Parathyroid adenoma (tissue), 2 donors: ENCODE data around the gene AP5B1.

ENCODE experiments used
- H2AFZ ChIP-seq: fragments of 300-600 bp; sonication (generic); one replicate; pipeline ENCODE4 v1.7.0; 2017; ENCODE audit warnings: antibody characterized with exemption, mild to moderate bottlenecking
- H3K27ac ChIP-seq: fragments of 300-600 bp; sonication (generic); one replicate; pipeline ENCODE4 v1.7.0; 2017
- H3K27me3 ChIP-seq: fragments of 300-600 bp; sonication (generic); one replicate; pipeline ENCODE4 v1.7.0; 2017; ENCODE audit warnings: low read length; ENCODE audit not compliant: control insufficient read depth, insufficient read depth
- H3K36me3 ChIP-seq: fragments of 300-600 bp; sonication (generic); one replicate; pipeline ENCODE4 v1.7.0; 2017; ENCODE audit warnings: low read length; ENCODE audit not compliant: control insufficient read depth, insufficient read depth
- H3K4me1 ChIP-seq: fragments of 300-600 bp; sonication (generic); one replicate; pipeline ENCODE4 v1.7.0; 2017; ENCODE audit warnings: control low read depth
- H3K4me2 ChIP-seq: fragments of 300-600 bp; sonication (generic); one replicate; pipeline ENCODE4 v1.7.0; 2017; ENCODE audit warnings: low read length
- H3K4me3 ChIP-seq: fragments of 300-600 bp; sonication (generic); one replicate; pipeline ENCODE4 v1.7.0; 2017; ENCODE audit warnings: low read depth, low read length
- H3K79me2 ChIP-seq: fragments of 300-600 bp; sonication (generic); one replicate; pipeline ENCODE4 v1.7.0; 2017; ENCODE audit warnings: control low read depth
- H3K9ac ChIP-seq: fragments of 300-600 bp; sonication (generic); one replicate; pipeline ENCODE4 v1.7.0; 2017; ENCODE audit warnings: mild to moderate bottlenecking
- H3K9me3 ChIP-seq: fragments of 300-600 bp; sonication (generic); one replicate; pipeline ENCODE4 v1.7.0; 2017; ENCODE audit warnings: low read length; ENCODE audit not compliant: control insufficient read depth
- CTCF ChIP-seq: fragments of 300-600 bp; sonication (generic); IDR thresholded peaks from one replicate; pipeline ENCODE4 v1.7.0; 2017; ENCODE audit warnings: antibody characterized with exemption, mild to moderate bottlenecking
- donor health status: primary hyperparathyroidism.

The AP5B1 gene

GRCh38 chr11:65794570-65795510 is 14.1 kb upstream of the AP5B1 start:
- peaks cover 10% of the 10 kb centered on the region for H3K4me1 ChIP-seq
- TF ChIP-seq CTCF = no peak
- no peak overlapping the region for H3K4me3 ChIP-seq
- no peaks in the 10 kb centered on the region for H3K9me3 ChIP-seq
- H2AFZ ChIP-seq = no peak overlapping the region
- no peak overlapping the region for H3K4me2 ChIP-seq
- H3K27me3 ChIP-seq = no peaks in the 10 kb centered on the region
- peaks cover 22% of the 10 kb centered on the region for H3K79me2 ChIP-seq
- no peaks in the 10 kb centered on the region for H3K36me3 ChIP-seq
- no peak overlapping the region for H3K27ac ChIP-seq
- no peak overlapping the region for H3K9ac ChIP-seq

DNA sequence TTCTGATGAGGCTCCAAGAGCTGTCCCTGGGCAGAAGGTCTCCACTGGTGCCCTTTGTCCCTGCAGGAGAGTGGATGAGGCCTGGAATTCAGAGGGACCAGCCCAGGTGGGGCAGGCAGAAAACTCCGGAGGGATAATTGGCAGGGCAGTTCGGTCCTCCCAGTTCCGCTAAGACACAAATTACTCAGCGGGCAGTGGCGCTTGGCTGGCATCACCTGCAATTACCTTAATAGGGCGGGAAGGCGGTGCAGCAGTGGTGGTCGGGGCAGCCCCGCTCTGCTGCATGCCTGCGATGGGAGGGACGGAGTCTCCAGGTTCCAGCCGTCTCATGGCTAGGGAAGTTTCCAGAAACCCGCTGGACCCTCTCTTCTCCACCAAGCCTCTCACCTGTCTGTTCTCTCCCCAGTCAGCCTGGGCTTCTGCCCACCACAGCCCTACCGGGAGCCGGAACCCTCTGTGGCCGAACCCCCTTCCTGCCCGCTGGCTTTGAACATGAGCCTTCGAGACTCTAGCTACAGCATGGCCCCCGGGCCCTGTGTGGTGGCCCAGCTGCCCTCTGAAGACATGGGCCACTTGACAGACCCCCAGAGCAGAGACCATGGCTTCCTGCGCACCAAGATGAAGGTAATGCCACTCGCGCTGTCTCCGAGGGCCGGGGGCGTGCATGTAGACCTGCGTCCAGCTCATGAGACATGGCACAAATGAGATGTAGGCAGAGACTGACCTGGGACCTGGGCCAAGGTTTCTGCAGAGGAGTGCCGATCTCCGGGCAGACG is 13.0 kb upstream of the AP5B1 start:
- no peak overlapping the region for H3K4me2 ChIP-seq
- no peaks in the 10 kb centered on the region for H3K36me3 ChIP-seq
- H2AFZ ChIP-seq = no peak overlapping the region
- no peak for TF ChIP-seq CTCF
- H3K27ac ChIP-seq = no peak overlapping the region
- H3K9ac ChIP-seq = no peak overlapping the region
- H3K4me1 ChIP-seq = peaks cover 16% of the 10 kb centered on the region
- H3K27me3 ChIP-seq = no peaks in the 10 kb centered on the region
- peaks cover 22% of the 10 kb centered on the region for H3K79me2 ChIP-seq
- H3K9me3 ChIP-seq = no peaks in the 10 kb centered on the region
- H3K4me3 ChIP-seq = no peak overlapping the region

- no peaks in the 10 kb centered on the region for H3K9me3 ChIP-seq
- no peak overlapping the region for H3K4me2 ChIP-seq
- no peak for TF ChIP-seq CTCF
- no peak overlapping the region for H3K4me3 ChIP-seq
- H3K4me1 ChIP-seq = peaks cover 17% of the 10 kb centered on the region
- H3K27ac ChIP-seq = no peak overlapping the region
- H3K36me3 ChIP-seq = no peaks in the 10 kb centered on the region
- no peak overlapping the region for H2AFZ ChIP-seq
- H3K9ac ChIP-seq = no peak overlapping the region
- H3K79me2 ChIP-seq = peaks cover 22% of the 10 kb centered on the region
- no peaks in the 10 kb centered on the region for H3K27me3 ChIP-seq
Observed at GRCh38 chr11:65793144-65793581, 12.4 kb upstream of the AP5B1 start.

DNA sequence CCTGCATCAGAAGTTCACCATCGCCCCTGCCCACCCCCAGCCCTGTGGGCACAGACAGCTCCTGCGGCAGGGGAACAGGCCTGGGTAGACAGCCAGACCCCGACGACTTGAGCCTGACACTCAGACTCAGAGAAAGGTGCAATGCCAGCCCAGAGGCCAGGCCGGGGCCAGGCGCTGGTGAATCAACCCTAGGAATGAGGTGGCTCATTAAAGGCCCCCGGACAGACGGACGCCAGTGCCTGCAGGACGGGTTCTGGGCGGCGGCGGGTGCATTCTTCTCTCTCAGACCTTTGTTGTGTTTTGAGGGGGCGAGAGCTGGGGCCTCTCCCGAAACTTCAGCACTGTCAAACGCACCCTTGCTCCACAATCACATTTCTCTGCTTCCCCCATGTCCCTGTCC is 11.7 kb upstream of the AP5B1 start:
- Histone ChIP-seq H3K4me2 (no peak overlapping the region), H3K9me3 (no peaks in the 10 kb centered on the region), H3K27me3 (no peaks in the 10 kb centered on the region), H3K36me3 (no peaks in the 10 kb centered on the region), H3K79me2 (peaks cover 22% of the 10 kb centered on the region), H3K9ac (no peak overlapping the region), H3K27ac (no peak overlapping the region), H3K4me3 (no peak overlapping the region), H2AFZ (no peak overlapping the region), H3K4me1 (peaks cover 18% of the 10 kb centered on the region)
- no peak for TF ChIP-seq CTCF
